Pancreas (tissue), 10 donors: ENCODE data around the gene AMZ1. TPM values are rescaled to one million over a fixed set of nuclear protein-coding genes. Genes with fewer than 3 reads are reported as not detected.
A peak's percentile ranks its signal among the peaks of the same experiment; 100 is the strongest.
"Not testable (repeated sequence)": the region's sequence is repeated elsewhere in the genome, so short reads cannot be mapped to it uniquely, and the experiment has no call there.

Experiments
- ATAC-seq, 4 donors: fragments of 200-7000 bp; cut with Tn5 transposase; one replicate each; pipeline versions ENCODE4 v1.8.0 to v1.9.1; 2020; ENCODE audit warnings: mild to moderate bottlenecking in 4 of 4, moderate library complexity in 4 of 4
- DNase-seq, 6 donors: peaks; one replicate each; pipeline ENCODE4 v3.0.0-alpha.2; 2020
- FAIRE-seq: peaks from 2 replicates; lab custom pipeline; 2012; peaks lifted over from hg19 to GRCh38; lab: Jason Lieb, UNC
- H3K27ac ChIP-seq, 4 donors: fragments of 200-600 bp; sonication (generic); 1 replicate in 3 of 4; 2 replicates in 1 of 4; pipeline versions ENCODE4 v1.5.0 to v1.8.0; 2020
- H3K27me3 ChIP-seq, 4 donors: fragments of 200-600 bp; one replicate each; pipeline ENCODE4 v1.8.0; 2021
- H3K36me3 ChIP-seq, 3 donors: fragments of 200-600 bp; sonication (generic) in 1 of 3; one replicate each; pipeline versions ENCODE4 v1.5.0 to v1.8.0; 2020 to 2021
- H3K4me1 ChIP-seq, 3 donors: fragments of 200-600 bp; one replicate each; pipeline ENCODE4 v1.8.0; 2021
- H3K4me3 ChIP-seq, 4 donors: fragments of 200-600 bp; sonication (generic) in 2 of 4; one replicate each; pipeline versions ENCODE4 v1.5.0 to v1.8.0; 2020 to 2021
- H3K9me3 ChIP-seq, 4 donors: fragments of 200-600 bp; one replicate each; pipeline ENCODE4 v1.8.0; 2021
- WGBS, 2 donors: extraction: QIAGEN DNeasy Blood & Tissue Kit; methylation state at CpG; one replicate each; pipeline ENCODE4 v1.1.7; 2013; 5-methylcytosine and 5-hydroxymethylcytosine counted together
- intact Hi-C, 3 donors: fragments of 100-400 bp; cut with DNase I; formaldehyde crosslinking; loops; one replicate each; pipeline versions ENCODE4 v1.11.1 to v1.14.2; 2022
- polyA plus RNA-seq, 2 donors: library from polyadenylated mRNA; stranded (reverse); fragments of 200-250 nt; gene quantifications; one replicate each; pipeline ENCODE4 v1.2.3, GENCODE V29; 2013
- total RNA-seq, 6 donors: library from RNA; stranded (reverse); fragmentation: NEBNext Ultra II Directional in 4 of 6; extraction: Animal tissue kit (Norgen Biotek cat#: 25700) in 4 of 6; gene quantifications; one replicate each; pipeline versions ENCODE4 v1.2.1 to v1.2.4, GENCODE V29; 2021 to 2023
- TF ChIP-seq, protein P1 (sequence below), 4 donors: fragments of 200-600 bp; sonication (generic) in 3 of 4; IDR thresholded peaks; one replicate each; pipeline versions ENCODE4 v1.5.0 to v1.8.0; 2021; ENCODE audit warnings: antibody characterized with exemption in 4 of 4
- donor health status: healthy with polysubstance abuse.
- donor health status: DM: no; HTN: no; CAD: no; lungs with moderate emphysema.
- donor health status: DM: no; HTN: no; CAD: no.
- donor health status: control.
- donor health status: control.
- donor health status: Bipolar disorder and iron deficiency.
- donor health status: DM: yes; HTN: yes; CAD: no.
- donor health status: DM: no; HTN: no; CAD: no.
- donor health status: DM: no; HTN: no; CAD: no.
- donor health status: DM: yes; HTN: yes; CAD: no.

The AMZ1 gene
- total and polyA plus RNA-seq, 8 donors: 0.04 to 0.19 (median 0.05) TPM; not detected in 5

DNA sequence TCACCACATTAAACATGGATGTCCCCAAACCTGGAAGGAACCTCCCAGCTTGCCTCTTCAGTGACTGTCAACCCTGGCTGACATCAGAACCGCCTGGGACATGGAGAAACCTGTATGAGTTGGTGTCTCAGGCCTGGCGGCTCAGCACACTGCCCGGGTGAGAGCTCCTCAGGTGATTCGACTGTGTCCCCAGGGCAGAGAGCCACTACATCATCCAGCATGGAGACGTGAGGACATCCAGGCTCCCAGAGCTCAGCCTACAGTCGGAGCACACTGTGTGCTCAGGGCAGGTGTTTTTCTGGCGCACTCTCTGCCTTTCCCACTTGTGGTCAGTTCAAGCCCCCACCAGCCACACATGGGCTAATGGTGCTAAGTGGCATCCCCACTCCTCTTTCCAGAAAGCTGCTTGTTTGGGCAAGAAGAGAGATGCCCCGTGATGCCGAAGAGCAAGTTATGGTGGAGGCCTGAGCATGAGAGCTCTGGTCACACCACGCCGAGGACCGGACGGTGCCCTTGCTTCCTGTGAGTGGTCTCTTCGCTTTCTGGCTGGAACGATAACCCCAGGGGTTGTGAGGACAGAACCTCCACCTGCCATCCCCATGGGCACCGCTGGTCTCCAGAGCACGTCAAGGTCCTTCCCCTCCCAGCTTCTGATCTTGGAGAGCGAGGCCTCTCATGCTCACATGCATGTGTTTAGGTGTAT is 38.5 kb downstream of the AMZ1 start:
- 91% methylated on average over 18 of the region's 18 CpGs for WGBS, 2 donors
- DNase-seq: peak in 3 of 6 donors; percentile 7 to 32 (median 30)
- intact Hi-C loops: no loop called here
- no peaks in the 10 kb centered on the region for H3K9me3 ChIP-seq
- H3K27ac ChIP-seq: no peak overlapping the region
- no peaks in the 10 kb centered on the region for H3K27me3 ChIP-seq
- no peak for FAIRE-seq
- H3K36me3 ChIP-seq: peaks cover 0 to 10% (median 0%) of the 10 kb centered on the region in 3 donors
- TF ChIP-seq, protein P1, sequence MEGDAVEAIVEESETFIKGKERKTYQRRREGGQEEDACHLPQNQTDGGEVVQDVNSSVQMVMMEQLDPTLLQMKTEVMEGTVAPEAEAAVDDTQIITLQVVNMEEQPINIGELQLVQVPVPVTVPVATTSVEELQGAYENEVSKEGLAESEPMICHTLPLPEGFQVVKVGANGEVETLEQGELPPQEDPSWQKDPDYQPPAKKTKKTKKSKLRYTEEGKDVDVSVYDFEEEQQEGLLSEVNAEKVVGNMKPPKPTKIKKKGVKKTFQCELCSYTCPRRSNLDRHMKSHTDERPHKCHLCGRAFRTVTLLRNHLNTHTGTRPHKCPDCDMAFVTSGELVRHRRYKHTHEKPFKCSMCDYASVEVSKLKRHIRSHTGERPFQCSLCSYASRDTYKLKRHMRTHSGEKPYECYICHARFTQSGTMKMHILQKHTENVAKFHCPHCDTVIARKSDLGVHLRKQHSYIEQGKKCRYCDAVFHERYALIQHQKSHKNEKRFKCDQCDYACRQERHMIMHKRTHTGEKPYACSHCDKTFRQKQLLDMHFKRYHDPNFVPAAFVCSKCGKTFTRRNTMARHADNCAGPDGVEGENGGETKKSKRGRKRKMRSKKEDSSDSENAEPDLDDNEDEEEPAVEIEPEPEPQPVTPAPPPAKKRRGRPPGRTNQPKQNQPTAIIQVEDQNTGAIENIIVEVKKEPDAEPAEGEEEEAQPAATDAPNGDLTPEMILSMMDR (IDR thresholded peaks at IDR 0.05): no peak
- H3K4me1 ChIP-seq: no peaks in the 10 kb centered on the region
- no peak for ATAC-seq
- H3K4me3 ChIP-seq: no peak overlapping the region

DNA sequence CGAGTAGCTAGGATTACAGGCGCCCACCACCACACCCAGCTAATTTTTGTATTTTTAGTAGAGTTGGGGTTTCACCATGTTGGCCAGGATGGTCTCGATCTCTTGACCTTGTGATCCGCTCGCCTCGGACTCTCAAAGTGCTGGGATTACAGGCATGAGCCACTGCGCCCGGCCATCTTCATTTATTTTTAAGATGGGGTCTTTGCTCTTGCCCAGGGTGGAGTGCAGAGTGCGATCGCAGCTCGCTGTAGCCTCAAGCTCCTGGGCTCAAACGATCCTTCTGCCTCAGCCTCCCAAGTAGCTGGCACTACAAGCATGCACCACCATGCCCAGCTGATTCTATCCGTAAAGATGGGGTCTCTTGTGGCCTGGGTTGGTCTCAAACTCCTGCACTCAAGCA is 39.2 kb downstream of the AMZ1 start:
- H3K27ac ChIP-seq, H3K9me3 ChIP-seq, H3K36me3 ChIP-seq, H3K4me3 ChIP-seq, FAIRE-seq, H3K4me1 ChIP-seq, ATAC-seq, intact Hi-C loops, H3K27me3 ChIP-seq: not testable (repeated sequence)
- WGBS, 2 donors: 82 to 85% methylated on average over 13 of the region's 13 CpGs
- peak in 2 of 6 donors; percentile 7 to 18 for DNase-seq

DNA sequence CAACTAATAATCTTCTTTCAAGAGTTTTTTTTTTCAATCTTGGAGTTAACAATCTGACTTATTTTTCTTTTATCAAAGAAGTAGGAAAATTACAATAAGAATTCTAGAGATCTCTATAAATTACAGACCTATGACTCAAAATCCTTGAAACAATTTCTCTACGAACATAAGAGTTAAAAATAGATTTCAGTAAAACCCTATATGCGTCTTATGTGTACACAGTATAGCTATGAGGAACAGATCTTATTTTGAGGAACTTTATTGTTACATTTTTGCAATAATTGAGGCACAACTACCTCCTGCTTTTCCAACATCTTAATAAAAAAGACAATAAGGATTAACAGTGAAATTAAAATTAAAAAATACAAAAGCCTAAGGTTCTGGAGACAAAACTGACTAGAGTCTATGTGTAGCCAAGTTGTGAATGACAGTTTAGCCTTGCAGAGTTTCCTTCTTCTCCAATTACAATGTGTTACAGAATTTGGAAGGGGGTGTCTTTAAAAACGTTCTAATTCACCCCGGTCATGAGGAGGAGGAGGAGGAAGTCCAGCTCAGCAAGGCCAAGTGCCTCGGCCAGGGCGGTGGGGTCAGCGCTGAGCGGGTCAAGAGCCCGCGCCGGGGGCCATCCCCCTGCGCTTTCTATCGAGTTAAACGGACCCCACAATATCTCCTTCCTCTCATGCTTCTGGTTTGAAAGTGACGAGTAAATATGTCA is 40.5 kb downstream of the AMZ1 start:
- DNase-seq (peak in 1 of 6 donors; percentile 41), ATAC-seq (peak in 3 of 4 donors; percentile 5 to 36 (median 9)), FAIRE-seq (no peak)
- Histone ChIP-seq H3K4me1 (no peaks in the 10 kb centered on the region), H3K9me3 (no peaks in the 10 kb centered on the region), H3K27ac (no peak overlapping the region), H3K36me3 (peaks cover 0 to 10% (median 0%) of the 10 kb centered on the region in 3 donors), H3K4me3 (no peak overlapping the region), H3K27me3 (no peaks in the 10 kb centered on the region)
- intact Hi-C loops: no loop called here
- 74 to 82% methylated on average over 15 of the region's 15 CpGs for WGBS, 2 donors
- TF ChIP-seq, protein P1 (IDR thresholded peaks at IDR 0.05): no peak

DNA sequence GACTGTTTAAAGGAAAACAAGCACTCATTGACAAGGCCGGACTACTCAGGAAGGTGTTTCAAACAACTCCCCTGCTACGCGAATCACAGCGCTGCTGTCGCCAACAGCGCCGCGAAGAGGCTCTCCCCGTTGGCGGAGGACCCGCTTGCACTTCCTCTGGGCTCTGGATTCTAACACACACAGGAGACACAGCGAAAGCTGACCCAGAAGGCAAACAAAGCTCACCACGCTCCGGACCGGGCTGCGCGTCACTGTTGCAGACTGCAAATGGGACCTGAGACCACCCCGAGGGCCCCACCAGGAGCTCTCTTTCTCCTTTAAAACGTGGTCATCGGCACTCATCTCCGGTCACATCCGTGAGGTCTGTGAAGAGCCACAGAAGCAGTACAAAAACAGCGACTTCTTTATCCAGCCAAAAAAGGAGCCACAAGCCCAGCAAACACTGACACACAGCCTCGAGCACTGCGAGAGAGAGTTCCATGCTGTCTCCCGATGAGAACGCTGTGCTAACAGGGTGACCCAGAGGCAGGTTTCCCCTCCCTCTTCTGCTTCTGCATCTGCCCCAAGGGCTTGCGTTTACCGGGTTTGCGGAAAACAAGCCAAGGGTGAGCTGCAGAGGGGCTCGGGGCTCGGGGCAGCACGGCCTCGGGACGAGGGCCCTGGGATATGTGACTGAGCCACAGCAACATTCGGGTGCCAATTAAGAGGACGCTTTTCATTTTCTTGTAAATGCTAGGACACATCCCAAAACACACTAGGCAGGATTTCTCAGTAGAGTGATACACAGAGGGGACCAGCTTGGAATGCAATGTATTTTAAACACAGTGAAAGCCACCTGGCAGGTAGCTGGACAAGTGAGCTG is 41.3 kb downstream of the AMZ1 start:
- DNase-seq (peak in 3 of 6 donors; percentile 6 to 44 (median 38)), FAIRE-seq (no peak), ATAC-seq (peak in 3 of 4 donors; percentile 18 to 36 (median 25))
- Histone ChIP-seq H3K27ac (no peak overlapping the region), H3K36me3 (peaks cover 0 to 10% (median 0%) of the 10 kb centered on the region in 3 donors), H3K9me3 (no peaks in the 10 kb centered on the region), H3K4me3 (no peak overlapping the region), H3K4me1 (no peaks in the 10 kb centered on the region), H3K27me3 (no peaks in the 10 kb centered on the region)
- intact Hi-C loops: no loop called here
- 85 to 89% methylated on average over 37 of the region's 37 CpGs for WGBS, 2 donors
- TF ChIP-seq, protein P1 (IDR thresholded peaks at IDR 0.05): no peak
